Stimulated activated naive B cell treated with anti-CD40 and anti-IgM and Interleukin-4, amounts not matched to agents 10 μg/mL and 1 μg/mL and 100 μg/mL, for 72 hours (primary cell): ENCODE data around the gene CCNL2.

Experiments
- ATAC-seq, 2 donors: fragments of 150-1000 bp; cut with Tn5 transposase; replicated peaks; 2 replicates each; pipeline ENCODE4 v1.10.0; 2021; ENCODE audit warnings: moderate library complexity in 1 of 2
- DNase-seq: peaks from one replicate; pipeline ENCODE4 v3.0.0; 2021
- H3K27ac Mint-ChIP-seq: one replicate; pipeline ENCODE4 v1.8.0; 2022; ENCODE audit warnings: mild to moderate bottlenecking, mixed read lengths
- H3K27me3 Mint-ChIP-seq, 2 donors: one replicate each; pipeline ENCODE4 v1.8.0; 2022; ENCODE audit warnings: mixed read lengths in 2 of 2
- H3K36me3 Mint-ChIP-seq, 2 donors: one replicate each; pipeline ENCODE4 v1.8.0; 2022; ENCODE audit warnings: mixed read lengths in 2 of 2, mild to moderate bottlenecking in 1 of 2
- H3K4me1 Mint-ChIP-seq, 2 donors: one replicate each; pipeline ENCODE4 v1.8.0; 2022; ENCODE audit warnings: mixed read lengths in 2 of 2, mild to moderate bottlenecking in 1 of 2
- H3K4me3 Mint-ChIP-seq, 2 donors: one replicate each; pipeline ENCODE4 v1.8.0; 2022; ENCODE audit warnings: mild to moderate bottlenecking in 2 of 2, mixed read lengths in 2 of 2, moderate library complexity in 1 of 2
- H3K9me3 Mint-ChIP-seq, 2 donors: one replicate each; pipeline ENCODE4 v1.8.0; 2022; ENCODE audit warnings: mixed read lengths in 2 of 2, mild to moderate bottlenecking in 1 of 2

The CCNL2 gene

GRCh38 chr1:1427820-1428148, 28.6 kb upstream of the CCNL2 start:
- H3K4me1 Mint-ChIP-seq, result peaks cover 7 to 11% of the 10 kb centered on the region in 2 donors
- no peak overlapping the region for H3K4me3 Mint-ChIP-seq

GRCh38 chr1:1427106-1427819, 28.1 kb upstream of the CCNL2 start:
- Mint-ChIP-seq H3K4me3 (no peak overlapping the region), H3K27me3 (peaks cover 50 to 76% of the 10 kb centered on the region in 2 donors), H3K9me3 (no peaks in the 10 kb centered on the region), H3K27ac (no peak overlapping the region), H3K36me3 (no peaks in the 10 kb centered on the region), H3K4me1 (peaks cover 5 to 6% of the 10 kb centered on the region in 2 donors)
- DNase-seq, result no peak
- ATAC-seq, result no peak

More at GRCh38 chr1:1427820-1428148, 28.6 kb upstream of the CCNL2 start:
- Mint-ChIP-seq H3K27ac (no peak overlapping the region), H3K27me3 (peaks cover 51 to 75% of the 10 kb centered on the region in 2 donors), H3K9me3 (no peaks in the 10 kb centered on the region), H3K36me3 (no peaks in the 10 kb centered on the region)
- ATAC-seq, result no peak
- DNase-seq, result no peak

DNA sequence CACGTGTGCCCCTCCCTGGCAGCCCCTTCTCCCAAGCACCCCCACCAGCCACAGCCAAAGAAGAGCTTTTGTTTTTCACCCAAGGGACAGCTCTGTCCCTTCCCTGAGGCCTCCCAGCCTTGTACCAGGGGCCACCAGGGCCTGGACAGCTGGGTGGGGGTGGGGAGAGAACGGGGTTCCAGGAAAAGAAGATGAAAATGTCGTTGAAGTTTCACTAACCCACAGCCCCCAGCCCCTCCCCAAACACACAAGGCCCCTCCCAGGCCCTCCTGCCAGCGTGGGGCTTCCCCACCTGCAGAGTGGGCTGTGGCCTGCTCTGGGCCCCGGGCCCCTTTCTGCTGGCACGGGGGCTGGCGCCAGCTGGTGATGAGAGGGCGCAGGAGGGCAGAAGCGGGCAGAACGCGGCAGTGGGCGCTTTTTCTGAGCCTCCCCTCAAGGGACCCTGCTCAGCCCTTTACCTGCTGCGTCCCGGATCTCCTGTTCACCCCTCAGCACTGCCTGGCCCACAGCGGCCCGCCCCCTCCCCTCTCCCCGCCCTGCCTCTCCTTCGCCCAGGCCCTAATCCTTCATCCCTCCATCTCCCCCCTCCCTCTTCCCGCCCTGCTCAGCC, 27.5 kb upstream of the CCNL2 start:
- Mint-ChIP-seq H3K36me3 (no peaks in the 10 kb centered on the region), H3K4me3 (peak overlapping the region in 1 of 2 donors; percentile 56), H3K27ac (no peak overlapping the region), H3K27me3 (peaks cover 47 to 76% of the 10 kb centered on the region in 2 donors), H3K9me3 (no peaks in the 10 kb centered on the region), H3K4me1 (peaks cover 5 to 6% of the 10 kb centered on the region in 2 donors)
- ATAC-seq, result peak; percentile 26 to 31
- no peak for DNase-seq

DNA sequence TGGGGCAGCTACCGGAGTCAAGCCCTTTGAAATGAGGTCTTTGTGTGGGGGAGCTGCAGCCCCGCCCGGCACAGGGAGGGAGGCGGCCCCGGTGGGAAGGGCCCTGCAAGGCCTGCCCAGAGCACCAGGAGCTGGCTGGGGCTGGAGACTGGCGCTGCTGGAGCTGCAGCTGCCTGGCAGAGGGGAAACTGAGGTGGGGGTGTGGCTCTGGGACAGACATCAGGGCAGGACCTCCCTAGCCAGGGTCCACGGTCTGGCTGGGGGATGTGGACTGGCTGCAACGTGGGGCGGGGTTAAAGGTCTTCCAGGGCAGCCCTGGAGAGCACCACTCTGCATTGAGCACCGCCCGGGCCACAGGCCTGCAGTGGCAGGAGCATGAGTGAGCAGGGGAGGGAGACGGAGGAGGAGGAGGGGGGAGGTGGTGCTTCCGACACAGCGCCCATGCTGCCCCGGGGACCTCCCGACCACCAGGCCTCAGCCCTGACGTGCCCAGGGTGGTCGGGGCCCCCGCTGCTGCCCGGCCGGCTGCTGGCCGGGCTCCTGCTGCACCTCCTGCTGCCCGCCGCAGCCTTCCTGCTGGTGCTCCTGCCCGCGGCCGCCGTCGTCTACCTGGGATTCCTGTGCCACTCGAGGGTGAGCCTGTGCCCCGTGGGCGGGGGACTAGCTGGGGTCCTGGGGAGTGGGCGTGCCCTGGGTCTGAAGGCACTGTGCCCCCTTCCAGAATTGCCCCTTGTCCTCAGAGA, 26.8 kb upstream of the CCNL2 start:
- no peaks in the 10 kb centered on the region for H3K36me3 Mint-ChIP-seq
- no peak overlapping the region for H3K27ac Mint-ChIP-seq
- peaks cover 5 to 6% of the 10 kb centered on the region in 2 donors for H3K4me1 Mint-ChIP-seq
- peak; percentile 30 to 32 for ATAC-seq
- no peak for DNase-seq
- peaks cover 49 to 78% of the 10 kb centered on the region in 2 donors for H3K27me3 Mint-ChIP-seq
- H3K4me3 Mint-ChIP-seq, result peak overlapping the region in 1 of 2 donors; percentile 56
- H3K9me3 Mint-ChIP-seq, result no peaks in the 10 kb centered on the region

DNA sequence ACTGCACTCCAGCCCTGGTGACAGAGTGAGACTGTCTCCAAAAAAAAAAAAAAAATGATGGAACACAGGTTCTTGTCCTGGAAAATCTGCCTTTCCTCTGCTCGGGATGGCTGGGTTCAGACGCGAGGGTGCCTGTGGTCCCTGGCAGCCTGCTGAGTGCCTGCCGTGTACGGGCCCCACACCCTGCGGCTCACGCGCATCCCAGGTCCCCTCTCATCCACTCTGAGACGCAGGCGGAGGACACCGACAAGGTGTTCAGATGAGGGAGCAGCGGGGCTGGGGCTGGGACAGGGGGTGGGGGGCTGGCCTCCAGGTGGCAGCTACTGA, 26.3 kb upstream of the CCNL2 start:
- ATAC-seq (no peak), DNase-seq (no peak)
- Mint-ChIP-seq H3K4me3 (no peak overlapping the region), H3K27ac (no peak overlapping the region), H3K4me1 (peaks cover 7 to 10% of the 10 kb centered on the region in 2 donors), H3K9me3 (no peaks in the 10 kb centered on the region), H3K27me3 (peaks cover 49 to 78% of the 10 kb centered on the region in 2 donors), H3K36me3 (no peaks in the 10 kb centered on the region)

GRCh38 chr1:1424707-1425106, 25.6 kb upstream of the CCNL2 start:
- DNase-seq (no peak), ATAC-seq (no peak)
- H3K27me3 Mint-ChIP-seq, result peaks cover 43 to 71% of the 10 kb centered on the region in 2 donors
- H3K4me1 Mint-ChIP-seq, result peaks cover 7 to 10% of the 10 kb centered on the region in 2 donors
- no peaks in the 10 kb centered on the region for H3K9me3 Mint-ChIP-seq
- H3K27ac Mint-ChIP-seq, result no peak overlapping the region
- H3K4me3 Mint-ChIP-seq, result no peak overlapping the region
- no peaks in the 10 kb centered on the region for H3K36me3 Mint-ChIP-seq

- Mint-ChIP-seq H3K27ac (no peak overlapping the region), H3K36me3 (no peaks in the 10 kb centered on the region), H3K9me3 (no peaks in the 10 kb centered on the region), H3K4me3 (no peak overlapping the region), H3K27me3 (peaks cover 31 to 57% of the 10 kb centered on the region in 2 donors), H3K4me1 (peaks cover 11 to 19% of the 10 kb centered on the region in 2 donors)
- DNase-seq (no peak), ATAC-seq (no peak)
These were observed 24.1 kb upstream of the CCNL2 start for GRCh38 chr1:1423245-1423597.

DNA sequence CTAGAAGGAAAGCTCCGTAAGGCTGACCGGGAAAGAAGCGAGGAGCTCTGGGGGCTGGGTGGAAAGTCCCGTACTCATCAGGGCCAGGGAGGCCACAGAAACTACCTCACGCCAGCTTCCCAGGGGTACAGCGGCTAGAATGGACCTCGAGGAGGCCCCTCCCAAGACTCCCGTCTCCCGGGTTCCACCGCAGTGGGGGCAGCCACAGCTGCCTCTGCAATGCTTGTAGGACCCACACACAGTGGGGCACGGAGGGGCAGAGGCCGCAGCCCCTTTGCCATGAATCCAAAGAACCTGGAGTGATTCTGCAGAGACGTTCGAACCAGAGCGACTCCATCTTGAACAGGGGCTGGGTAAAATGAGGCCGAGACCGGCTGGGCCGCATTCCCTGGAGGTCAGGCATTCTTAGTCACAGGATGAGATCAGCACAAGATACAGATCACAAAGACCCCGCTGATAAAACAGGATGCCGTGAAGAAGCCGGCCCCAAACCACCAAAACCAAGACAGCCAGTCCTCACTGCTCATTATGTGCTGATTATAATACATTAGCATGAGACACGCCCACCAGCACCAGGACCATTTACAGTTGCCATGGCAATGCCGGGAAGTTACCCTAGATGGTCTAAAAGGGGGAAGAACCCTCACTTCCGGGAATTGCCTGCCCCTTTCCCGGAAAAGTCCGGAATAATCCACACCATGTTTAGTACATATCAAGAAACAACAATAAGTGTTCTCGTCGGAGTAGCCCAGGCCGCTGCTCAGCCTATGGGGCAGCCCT, 23.5 kb upstream of the CCNL2 start:
- no peak for DNase-seq
- Mint-ChIP-seq H3K9me3 (no peaks in the 10 kb centered on the region), H3K4me1 (peaks cover 15 to 25% of the 10 kb centered on the region in 2 donors), H3K27ac (no peak overlapping the region), H3K36me3 (peaks cover 0 to 2% of the 10 kb centered on the region in 2 donors), H3K4me3 (no peak overlapping the region), H3K27me3 (peaks cover 30 to 55% of the 10 kb centered on the region in 2 donors)
- ATAC-seq, result no peak

DNA sequence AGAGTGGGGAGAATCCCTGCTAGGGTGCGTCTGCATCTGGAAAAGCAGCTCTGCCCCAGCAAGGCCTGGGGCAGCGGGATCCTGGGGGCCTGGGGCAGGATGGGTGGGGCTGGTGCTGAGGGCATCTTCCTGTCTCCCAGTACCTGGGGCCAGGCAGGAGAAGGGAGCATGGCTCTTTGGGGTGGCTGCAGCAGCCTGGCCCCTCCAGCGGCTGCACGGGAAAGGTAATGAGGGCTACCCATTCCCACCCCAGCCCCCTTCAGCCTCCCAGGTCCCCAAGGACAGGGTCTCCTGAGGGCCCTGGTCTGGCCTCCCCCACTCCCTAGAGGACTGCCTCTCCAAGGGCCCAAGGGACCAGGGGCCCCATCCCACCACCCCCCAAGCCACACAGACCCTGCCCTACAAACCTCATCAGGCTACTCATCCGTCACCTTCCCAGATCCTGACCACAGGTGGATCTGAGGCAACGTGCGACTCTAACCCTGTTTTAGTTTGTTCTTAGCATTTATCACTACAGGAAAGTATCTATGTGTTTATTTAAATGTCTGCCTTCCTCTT, 22.9 kb upstream of the CCNL2 start:
- Mint-ChIP-seq H3K4me1 (peaks cover 19 to 28% of the 10 kb centered on the region in 2 donors), H3K4me3 (no peak overlapping the region), H3K27ac (no peak overlapping the region), H3K27me3 (peaks cover 30 to 55% of the 10 kb centered on the region in 2 donors), H3K9me3 (no peaks in the 10 kb centered on the region), H3K36me3 (peaks cover 0 to 2% of the 10 kb centered on the region in 2 donors)
- no peak for DNase-seq
- ATAC-seq, result no peak

GRCh38 chr1:1421147-1421906, 22.2 kb upstream of the CCNL2 start, which contains the start of gene ANKRD65:
ANKRD65 (minus strand) TSS chr1:1421276; CDS start chr1:1421005, 271 bp downstream.
- H3K36me3 Mint-ChIP-seq, result peaks cover 0 to 2% of the 10 kb centered on the region in 2 donors
- peaks cover 17 to 25% of the 10 kb centered on the region in 2 donors for H3K4me1 Mint-ChIP-seq
- H3K9me3 Mint-ChIP-seq, result no peaks in the 10 kb centered on the region
- peak within 1 kb of the TSS; percentile 70 to 78 for H3K4me3 Mint-ChIP-seq
- peaks cover 28 to 51% of the 10 kb centered on the region in 2 donors for H3K27me3 Mint-ChIP-seq
- DNase-seq (no peak), ATAC-seq (no peak)
- peak within 1 kb of the TSS; percentile 67 for H3K27ac Mint-ChIP-seq

- no peaks in the 10 kb centered on the region for H3K9me3 Mint-ChIP-seq
- ATAC-seq (no peak), DNase-seq (no peak)
- H3K27me3 Mint-ChIP-seq, result peaks cover 22 to 45% of the 10 kb centered on the region in 2 donors
- H3K36me3 Mint-ChIP-seq, result peaks cover 0 to 2% of the 10 kb centered on the region in 2 donors
- peak overlapping the region; percentile 70 to 78 for H3K4me3 Mint-ChIP-seq
- H3K4me1 Mint-ChIP-seq, result peaks cover 16 to 22% of the 10 kb centered on the region in 2 donors
- peak overlapping the region; percentile 67 for H3K27ac Mint-ChIP-seq
These were observed 21.6 kb upstream of the CCNL2 start for GRCh38 chr1:1420654-1421141.

GRCh38 chr1:1419813-1420653, 20.9 kb upstream of the CCNL2 start:
- Mint-ChIP-seq H3K27me3 (peaks cover 22 to 38% of the 10 kb centered on the region in 2 donors), H3K36me3 (peaks cover 0 to 2% of the 10 kb centered on the region in 2 donors), H3K27ac (no peak overlapping the region), H3K9me3 (no peaks in the 10 kb centered on the region), H3K4me3 (no peak overlapping the region), H3K4me1 (peaks cover 16 to 22% of the 10 kb centered on the region in 2 donors)
- peak; percentile 60 to 61 for ATAC-seq
- DNase-seq, result no peak
